Measurements from ENCODE around the gene MYO19. TPM values are rescaled to one million over a fixed set of nuclear protein-coding genes. Genes with fewer than 3 reads are reported as not detected.

MYO19 gene, protein sequence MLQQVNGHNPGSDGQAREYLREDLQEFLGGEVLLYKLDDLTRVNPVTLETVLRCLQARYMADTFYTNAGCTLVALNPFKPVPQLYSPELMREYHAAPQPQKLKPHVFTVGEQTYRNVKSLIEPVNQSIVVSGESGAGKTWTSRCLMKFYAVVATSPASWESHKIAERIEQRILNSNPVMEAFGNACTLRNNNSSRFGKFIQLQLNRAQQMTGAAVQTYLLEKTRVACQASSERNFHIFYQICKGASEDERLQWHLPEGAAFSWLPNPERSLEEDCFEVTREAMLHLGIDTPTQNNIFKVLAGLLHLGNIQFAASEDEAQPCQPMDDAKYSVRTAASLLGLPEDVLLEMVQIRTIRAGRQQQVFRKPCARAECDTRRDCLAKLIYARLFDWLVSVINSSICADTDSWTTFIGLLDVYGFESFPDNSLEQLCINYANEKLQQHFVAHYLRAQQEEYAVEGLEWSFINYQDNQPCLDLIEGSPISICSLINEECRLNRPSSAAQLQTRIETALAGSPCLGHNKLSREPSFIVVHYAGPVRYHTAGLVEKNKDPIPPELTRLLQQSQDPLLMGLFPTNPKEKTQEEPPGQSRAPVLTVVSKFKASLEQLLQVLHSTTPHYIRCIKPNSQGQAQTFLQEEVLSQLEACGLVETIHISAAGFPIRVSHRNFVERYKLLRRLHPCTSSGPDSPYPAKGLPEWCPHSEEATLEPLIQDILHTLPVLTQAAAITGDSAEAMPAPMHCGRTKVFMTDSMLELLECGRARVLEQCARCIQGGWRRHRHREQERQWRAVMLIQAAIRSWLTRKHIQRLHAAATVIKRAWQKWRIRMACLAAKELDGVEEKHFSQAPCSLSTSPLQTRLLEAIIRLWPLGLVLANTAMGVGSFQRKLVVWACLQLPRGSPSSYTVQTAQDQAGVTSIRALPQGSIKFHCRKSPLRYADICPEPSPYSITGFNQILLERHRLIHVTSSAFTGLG
- 43.1 TPM for polyA plus RNA-seq (2013, experiment 1 of 2; ENCODE audit: insufficient read length)
- 26.4 TPM for polyA plus RNA-seq (2013, experiment 2 of 2; ENCODE audit: insufficient read length)

- peak; percentile 90 for DNase-seq
Observed at GRCh38 chr17:36534840-36535668, at the start of gene MYO19, which contains the start of gene PIGW. Gene MYO19, minus strand, starts transcription at chr17:36534868. Its CDS starts 2,330 bp downstream, at chr17:36532538. Gene PIGW, plus strand, starts transcription at chr17:36534987. Its CDS starts 2,115 bp downstream, at chr17:36537102.

DNA sequence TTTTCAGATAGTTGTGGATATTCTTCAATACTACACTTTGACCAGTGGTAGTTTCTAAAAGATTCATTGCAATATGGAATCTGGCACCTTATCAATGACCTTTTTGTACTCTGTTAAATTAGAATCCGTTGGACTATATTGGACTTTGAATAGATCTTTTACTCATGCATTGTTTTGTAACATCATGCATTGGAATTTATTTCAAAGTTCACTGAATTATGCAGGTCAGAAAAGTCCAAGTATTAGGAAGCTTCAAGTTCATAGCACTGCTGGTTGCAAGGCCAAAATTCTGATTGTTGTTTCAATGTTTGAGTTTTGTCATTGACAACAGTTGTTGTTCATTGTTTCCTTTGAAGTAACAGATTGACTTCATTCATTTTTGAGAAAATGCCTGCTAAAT, 49.1 kb upstream of the MYO19 start:
- DNase-seq = no peak

DNA sequence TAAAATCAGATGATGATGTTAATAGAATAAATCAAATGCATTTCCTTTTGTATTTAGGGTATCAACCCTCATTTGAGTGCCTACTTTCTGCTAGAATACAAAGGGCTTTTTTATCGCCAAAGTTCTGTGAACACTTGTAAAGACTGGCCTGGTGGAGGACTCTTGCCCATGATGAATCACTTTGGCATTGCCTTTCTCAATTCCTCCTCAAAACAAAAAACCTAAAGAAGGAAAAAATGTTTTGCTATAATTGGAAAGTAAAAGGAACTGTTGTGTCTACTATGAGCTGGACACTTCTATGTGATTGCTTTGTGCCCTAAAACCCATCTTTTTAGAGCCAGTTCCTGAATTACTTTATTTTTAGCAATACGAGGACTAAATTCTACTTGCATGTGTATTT, 44.0 kb upstream of the MYO19 start:
- peak; percentile 10 for DNase-seq

- no peak for DNase-seq
Observed at GRCh38 chr17:36576793-36577192, 42.1 kb upstream of the MYO19 start.

DNA sequence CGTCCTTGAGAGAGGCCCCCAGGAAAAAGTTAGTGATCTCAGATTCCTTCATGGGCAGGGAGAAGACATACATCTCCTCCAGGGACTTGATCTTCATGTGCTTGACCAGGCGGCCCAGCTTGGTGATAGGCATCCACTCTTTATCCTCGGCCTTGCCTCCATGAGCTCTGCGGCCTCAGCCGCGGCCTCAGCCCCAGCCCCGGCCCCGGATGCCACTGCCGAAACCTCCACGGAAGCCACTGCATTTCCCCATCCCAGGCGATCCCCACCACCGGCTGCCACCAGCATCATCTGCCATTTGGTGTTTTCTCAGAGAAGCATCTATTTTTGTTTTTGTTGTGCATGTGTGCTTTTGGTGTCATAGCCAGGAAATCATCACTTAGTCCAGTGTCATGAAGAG, 40.4 kb upstream of the MYO19 start:
- no peak for DNase-seq

- DNase-seq = no peak
Observed at GRCh38 chr17:36566081-36566480, 31.4 kb upstream of the MYO19 start.

- DNase-seq = no peak
Observed at GRCh38 chr17:36553459-36553858, 18.8 kb upstream of the MYO19 start.

- DNase-seq = no peak
Observed at GRCh38 chr17:36550491-36551417, 16.1 kb upstream of the MYO19 start.

- DNase-seq = no peak
Observed at GRCh38 chr17:36547776-36548175, 13.1 kb upstream of the MYO19 start.

DNA sequence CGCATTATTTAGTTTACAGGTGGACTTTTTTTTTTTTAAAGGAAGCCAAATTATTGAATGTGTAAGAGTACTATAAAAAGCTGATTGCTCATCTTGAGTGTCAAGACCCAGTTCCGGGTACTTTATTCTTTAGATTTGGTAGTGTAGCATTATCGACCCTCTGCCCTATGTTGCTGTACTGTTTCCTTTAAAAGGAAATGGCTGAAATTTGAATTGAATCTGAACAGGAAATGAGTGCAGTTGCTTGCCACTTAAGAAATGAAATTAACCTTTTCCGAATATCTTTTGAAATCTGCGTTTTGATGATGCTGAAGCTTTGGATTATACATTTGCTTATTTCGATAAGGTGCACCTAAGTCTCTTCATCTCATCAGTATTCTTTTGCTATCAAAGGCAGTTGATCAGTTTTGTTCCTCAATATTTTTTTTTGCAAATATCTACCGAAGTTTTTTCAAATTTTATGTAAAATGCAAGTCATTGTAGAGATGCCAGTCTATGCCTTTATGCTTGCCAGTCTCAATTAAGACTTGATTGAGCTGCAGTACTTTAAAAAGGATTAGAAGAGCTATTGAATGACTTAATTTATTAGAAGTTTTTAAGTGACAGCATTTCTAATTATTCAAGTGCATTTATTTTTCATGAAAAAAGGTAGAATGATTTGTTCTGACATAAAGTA, 11.9 kb upstream of the MYO19 start:
- DNase-seq = peak; percentile 5

DNA sequence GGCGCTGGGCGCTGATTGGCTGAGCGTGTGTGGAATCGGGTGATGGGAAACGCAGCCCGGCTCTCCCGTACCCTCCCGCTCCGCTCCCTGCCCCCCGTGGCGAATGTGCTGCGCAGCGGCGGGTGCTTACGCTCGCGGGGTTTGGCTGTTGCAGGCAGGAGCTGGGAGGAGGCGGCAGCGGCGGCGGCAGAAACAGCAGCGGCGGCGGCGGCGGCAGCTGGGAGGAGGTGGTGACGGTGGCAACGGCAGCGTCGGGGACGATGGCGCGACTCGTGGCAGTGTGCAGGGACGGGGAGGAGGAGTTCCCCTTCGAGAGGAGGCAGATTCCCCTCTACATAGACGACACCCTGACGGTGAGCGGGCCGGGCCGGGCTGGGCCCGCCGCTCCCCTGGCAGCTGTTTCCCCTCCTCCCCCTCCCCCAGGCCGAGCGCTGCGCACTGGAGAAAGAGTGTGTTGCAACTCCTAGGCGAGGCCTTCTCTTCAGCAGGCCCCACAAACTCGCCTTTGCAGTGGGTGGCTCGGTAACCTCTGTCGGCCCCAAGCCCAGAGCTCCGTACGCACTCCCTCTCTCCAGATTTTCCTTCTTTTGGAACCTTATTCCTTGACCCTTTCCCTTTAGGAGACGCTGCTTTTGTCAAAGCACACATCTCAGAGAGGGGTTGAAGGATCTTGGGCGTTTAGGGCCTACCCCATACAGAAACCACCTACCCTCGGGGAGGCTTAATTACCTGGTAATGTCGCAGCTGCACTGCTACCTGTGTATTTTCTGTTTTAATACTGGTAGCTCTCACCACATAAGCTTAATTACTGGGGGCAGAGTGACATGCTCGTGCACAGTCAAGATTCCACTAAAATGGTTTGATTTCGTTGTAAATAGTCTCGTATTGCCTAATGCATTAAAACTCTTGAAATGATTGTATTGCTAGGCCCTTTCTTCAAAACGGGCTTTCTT, 11.1 kb upstream of the MYO19 start:
- DNase-seq = peak; percentile 97

DNA sequence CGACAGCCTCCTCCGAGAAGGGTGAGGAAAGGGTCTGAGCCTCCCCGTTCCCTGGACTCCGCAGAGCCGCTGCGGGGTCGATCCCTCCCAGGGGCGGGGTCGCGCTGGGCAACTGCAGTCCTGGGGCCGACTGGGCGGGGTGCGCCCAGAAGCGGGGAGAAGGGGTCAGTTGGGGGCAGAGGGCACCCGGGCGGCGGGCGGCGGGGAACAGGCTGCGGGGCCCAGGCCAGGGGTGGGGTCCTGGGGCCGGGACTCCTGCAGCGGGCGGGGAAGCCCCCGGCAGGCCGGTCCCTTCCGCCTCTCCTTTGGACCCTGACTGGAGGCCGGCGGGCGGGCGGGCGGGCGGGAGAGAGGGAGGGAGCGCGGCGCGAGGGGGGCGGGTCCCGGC, 10.4 kb upstream of the MYO19 start:
- no peak for DNase-seq

DNA sequence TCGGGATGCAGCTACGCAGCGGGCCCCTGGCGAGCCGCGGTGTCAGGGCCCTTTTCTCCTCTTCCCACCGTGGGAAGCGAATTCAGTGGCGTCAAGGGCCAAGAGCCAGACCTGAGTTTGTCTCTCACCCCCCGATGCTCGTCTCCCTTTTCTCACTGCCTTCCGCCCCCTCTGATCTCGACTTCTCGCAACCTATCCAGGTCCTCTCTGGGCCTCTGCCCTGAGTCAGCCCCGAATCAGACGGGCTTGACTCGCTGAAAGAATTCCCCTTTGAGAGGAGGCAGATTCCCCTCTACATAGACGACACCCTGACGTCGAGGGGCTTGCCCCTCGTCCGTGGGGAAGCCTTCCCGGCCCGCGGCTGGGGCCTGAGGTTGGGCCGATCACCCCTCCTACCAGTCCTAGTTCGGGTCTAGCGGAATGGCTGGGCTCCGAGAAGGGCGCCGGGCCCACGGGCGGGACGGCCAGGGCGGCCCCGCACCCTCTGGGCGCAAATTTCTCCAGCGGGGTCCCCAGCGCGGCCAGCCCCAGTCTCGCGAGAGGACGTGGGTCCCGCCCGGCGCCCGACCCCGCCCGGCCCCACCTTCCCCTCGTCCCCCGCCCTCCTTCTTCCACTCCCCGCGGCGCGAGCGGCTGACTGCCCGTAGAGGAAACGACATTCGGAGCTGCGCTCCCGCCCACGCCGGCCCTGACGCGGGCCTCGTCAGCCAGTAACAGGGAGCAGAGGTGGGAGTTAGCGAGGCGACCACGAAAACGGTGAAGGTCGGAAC, 9.8 kb upstream of the MYO19 start, which contains the start of gene GGNBP2:
Gene GGNBP2 (plus strand): TSS at position 613 of the 770 bp plus-strand sequence. CDS start 806 bp downstream, outside the sequence.
- DNase-seq = peak; percentile 92

- DNase-seq = peak; percentile 54
Observed at GRCh38 chr17:36544044-36544306, 9.3 kb upstream of the MYO19 start.

GRCh38 chr17:36542755-36543154, 8.1 kb upstream of the MYO19 start:
- DNase-seq = no peak

DNA sequence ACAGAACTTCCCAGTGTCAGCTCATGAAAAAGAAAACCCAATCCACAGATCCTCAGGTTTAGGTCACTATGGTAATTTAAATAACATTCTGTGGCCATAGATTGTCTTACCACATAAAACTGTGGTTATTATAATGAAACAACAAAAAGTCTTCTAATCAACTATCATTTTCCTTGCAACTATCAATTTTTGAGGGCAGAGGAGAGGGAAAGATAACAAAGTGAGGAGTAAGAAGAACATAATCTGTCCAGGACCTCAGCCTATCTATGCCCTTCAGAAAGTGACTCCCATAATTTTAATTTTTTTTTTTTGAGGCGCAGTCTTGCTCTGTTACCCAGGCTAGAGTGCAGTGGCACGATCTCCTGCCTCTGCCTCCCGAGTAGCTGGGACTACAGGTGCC, 6.0 kb upstream of the MYO19 start:
- no peak for DNase-seq

DNA sequence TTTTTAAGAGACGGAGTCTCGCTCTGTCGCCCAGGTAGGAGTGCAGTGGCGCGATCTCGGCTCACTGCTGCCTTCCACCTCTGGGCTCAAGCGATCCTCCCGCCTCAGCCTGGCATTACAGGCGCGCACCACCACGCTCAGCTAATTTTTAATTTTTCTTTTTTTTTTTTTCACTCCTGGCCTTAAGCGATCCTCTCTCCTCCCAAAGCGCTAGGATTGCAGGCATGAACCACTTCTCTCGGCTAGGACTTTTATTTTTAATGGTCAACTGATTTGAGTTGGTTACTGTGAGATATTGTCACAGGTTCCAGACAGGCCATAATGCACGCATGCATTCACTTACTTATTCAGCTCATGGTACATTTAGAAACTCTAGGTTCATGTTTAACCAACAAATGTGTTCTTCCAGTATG, 1.0 kb upstream of the MYO19 start:
- DNase-seq = no peak
